Iris pigment epithelial cell (primary cell): ENCODE results near the gene SRBD1.

ENCODE experiments used
- DNase-seq: peaks from one replicate; pipeline ENCODE4 v3.0.0-alpha.2; 2011; ENCODE audit warnings: low read depth

SRBD1 gene

DNA sequence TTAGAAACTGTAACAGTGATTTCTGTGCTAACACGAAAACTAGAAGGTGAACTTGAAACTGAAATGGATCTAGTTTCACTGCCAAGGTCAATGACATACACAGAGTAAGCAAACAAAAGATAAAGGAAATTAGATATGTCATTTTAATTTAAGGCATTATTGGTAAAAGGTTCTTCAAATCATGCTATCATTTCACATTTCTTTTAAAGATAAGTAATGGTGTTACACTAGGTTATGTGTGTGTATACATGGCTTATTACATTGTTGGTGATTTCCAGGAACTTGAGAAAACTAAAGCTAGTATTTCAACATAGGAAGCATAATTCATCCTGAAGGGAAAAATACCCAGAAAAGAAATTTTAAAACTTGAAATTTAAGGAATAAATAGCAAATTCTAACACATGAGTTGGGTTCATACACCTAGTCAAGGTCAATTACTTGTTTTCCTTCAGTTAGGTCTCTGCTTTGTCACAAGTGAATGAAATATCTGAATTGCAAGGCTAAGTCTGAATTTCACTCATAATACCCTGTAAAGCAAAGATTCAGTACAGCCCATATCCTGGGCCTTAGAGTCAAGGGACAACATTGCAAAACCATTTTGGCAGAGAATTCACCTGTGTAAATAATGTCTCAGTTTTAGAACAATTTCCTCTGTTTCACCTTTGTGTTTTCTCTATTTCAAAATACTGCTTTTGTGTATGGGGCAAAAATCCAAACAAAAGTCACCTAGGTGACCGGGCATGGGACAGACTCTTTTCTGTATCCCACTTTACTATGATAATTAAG is 141.6 kb downstream of the SRBD1 start:
- peak; percentile 31 for DNase-seq

DNA sequence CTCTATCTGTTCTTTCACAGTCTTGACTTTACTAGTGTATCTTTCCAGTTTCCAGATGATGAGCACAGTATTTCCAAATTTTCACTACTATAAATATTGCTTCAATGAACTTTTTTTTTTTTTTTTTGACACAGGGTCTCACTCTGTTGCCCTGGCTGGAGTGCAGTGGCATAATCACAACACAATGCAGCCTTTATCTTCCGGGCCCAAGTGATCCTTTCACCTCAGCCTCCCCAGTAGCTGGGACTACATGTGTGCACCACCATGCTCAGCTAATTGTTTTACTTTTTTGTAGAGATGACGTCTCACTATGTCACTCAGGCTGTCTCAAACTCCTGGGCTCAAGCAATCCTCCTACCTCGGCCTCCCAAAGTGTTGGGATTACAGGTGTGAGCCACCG is 142.8 kb downstream of the SRBD1 start:
- DNase-seq, result no peak

DNA sequence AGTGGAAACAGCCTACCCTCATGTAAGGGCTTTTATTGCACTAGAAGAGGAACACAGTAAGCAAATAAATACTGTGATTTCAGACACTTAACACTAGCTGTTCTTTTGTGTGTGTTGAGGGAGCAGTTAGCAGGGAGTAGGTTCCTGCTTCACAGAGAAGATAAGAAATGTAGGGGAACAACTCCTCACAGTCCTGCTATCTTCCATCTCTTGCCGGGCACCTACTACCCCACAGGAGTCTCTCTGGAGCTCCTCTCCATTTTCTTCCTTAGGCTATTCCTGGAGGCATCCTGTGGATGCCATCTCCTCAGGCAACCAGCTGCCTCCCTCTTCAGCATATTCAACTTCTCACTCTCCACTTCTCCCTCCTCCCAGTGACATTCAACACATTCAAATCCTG is 145.0 kb downstream of the SRBD1 start:
- no peak for DNase-seq

DNA sequence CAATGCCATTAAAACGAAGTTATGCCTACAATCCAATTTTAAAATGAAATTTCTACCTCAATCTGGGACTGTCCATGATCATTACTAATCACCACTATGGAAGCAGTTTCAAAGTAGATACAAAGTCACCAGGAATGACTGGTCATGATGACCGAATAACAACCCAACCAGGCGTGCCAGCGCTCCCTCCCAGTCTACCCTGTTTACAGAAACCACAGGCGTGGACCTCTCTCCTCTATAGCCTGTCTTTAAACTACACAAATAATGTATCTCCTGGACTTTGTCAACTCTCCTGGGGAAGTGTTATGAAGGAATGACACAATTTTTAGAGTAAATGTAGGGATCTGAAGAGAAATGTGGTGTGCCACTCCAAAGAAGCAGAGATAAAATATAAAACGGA is 150.2 kb downstream of the SRBD1 start:
- no peak for DNase-seq

DNA sequence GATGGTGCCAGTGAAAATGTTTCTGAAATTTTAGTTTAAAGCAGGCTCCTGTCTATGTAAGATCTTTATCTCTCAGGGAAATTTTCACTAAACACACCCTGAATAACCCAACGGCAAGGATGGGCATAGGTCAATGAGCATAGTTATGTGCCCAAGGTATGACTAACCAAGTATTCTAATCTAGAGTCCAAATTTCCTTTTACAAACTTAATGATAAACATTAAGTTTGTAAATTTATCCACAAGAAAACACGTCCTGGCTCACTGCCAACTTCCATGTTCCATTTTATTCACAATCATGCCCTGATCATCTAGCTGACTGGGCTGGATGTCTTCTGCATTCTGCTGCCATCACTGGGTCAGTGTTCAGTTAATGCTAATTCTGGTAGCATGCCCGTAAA is 151.2 kb downstream of the SRBD1 start:
- no peak for DNase-seq

DNA sequence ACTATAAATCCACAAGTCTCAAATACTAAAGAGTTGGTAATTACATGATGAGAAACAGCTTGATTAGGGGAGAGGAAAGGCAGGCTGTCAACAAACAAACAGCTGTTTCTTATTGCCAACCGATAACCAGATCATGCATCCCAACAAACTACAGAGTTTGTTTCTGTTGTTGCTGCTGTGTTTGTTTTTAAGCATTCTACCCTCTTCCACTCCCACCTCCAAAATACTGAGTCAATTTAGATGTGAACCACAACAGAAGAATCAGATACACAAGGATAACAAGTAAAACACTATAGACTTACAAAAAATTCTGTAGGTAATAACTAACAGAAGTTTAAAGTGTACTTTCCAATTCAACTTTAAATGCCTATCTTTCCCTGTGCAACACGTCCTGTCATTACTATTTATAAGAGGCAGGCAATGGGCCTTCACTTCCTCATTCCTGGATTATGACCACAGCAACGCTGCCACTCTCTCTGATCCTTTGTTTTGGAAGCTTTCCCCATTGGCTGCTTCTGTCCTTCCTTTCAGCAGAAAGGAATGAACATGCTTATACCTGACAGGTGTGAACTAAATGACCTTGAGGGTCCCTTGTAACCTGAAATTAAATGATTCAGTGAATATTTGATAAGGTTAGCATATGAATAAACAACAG is 152.0 kb downstream of the SRBD1 start:
- peak; percentile 73 for DNase-seq

DNA sequence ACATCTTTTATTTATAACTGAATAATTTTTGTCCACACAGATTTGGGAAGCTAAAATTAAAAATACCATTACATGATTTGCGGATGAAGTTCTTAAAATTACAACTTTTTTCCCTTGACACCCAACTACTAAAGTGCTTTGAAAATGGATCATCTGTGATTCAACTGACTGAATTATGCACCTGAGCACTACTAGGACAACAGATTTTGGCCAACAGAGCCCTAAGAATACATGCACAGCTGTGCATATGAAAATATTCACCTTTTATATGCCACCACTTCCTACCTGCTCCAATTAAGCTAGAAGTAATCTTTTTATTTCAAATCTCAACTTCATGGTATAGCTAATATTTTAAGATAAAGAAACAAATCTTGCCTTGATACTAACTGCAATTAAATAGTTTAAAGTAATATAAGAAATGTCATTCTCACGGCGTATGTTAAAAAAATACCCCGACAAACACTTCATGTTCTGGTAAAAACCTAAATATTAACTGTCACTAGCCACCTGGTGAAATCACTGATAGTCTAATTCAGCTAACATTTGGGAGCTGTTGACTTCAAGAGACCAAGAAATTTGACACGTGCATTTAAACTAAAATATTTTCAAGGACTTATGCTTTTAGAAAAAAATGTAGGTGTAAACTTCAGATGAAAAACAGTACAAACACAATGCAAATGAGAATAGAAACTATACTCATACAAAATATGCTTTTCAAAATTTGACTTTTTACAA is 153.7 kb downstream of the SRBD1 start:
- DNase-seq, result no peak

DNA sequence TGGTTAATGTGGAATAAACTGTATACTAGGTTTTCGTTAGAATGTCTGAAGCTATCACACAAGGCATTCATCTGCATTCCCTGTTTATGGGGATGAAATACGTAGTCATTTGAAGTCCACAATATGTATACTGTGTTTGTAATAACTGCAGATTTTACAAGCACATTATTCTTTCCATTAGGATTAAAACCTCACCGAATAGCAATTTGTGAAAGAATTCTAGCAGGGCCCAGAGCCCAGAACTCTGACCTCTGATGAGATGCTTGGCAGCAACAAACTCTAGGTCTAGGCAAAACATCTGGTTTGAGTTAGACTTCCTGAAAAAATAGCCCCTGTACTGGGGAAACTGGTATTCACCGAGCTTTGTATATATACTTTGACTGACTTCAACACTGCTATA is 158.2 kb downstream of the SRBD1 start:
- peak; percentile 95 for DNase-seq

DNA sequence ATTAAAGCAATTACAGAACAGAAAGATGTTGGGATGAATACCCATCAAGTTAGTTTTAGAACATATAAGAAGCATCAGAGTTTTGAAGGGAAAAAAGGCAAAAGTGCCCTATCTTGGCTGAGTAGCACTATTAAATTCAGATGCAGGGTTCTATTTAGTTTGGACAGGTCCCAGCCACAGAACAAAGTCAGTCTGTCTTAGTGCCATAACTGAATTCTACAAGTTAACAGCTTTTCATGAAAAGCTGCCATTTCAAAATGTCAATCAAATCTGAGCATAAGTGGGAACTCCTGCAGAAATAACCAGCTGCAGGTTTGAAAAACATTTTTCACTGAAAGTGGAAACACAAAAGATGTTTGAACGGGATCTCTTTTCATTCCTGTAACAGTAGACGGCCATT is 160.4 kb downstream of the SRBD1 start:
- no peak for DNase-seq

DNA sequence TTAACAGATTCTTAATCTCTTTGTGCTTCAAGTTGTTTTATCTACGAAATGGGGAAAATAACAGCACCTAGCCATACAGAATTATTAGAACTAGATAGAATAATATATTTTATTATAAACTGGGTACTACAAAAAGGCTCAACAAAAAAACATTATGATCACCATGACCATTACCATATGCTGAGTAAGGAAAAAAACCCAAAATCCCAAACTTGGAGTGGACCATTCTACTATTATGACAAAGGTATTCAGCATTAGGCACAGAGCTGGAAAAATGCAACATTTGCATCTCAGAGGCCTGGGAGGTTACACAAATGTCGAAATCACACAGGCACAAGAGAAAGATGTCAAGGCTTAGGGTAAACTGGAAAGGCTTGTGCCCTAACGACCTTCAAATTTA is 162.8 kb downstream of the SRBD1 start:
- no peak for DNase-seq

DNA sequence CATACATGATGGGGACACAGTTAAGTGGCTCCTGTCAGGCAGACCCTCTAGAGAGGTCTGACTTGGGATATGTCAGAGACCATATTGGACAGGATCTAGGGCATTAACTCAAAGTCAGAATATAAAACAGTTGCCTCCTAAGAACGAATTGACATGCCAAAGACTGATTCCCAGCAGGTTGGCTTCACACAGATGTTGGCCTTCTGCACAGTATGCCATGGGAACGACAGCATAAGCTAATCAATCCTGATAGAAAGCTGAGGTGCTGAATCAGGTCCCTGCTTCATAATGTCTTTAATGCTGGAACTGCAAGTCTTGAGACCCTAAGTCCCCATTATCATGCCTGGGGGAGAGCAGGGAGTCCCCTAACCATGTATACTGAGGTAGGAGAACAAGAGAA is 165.1 kb downstream of the SRBD1 start:
- DNase-seq, result no peak

DNA sequence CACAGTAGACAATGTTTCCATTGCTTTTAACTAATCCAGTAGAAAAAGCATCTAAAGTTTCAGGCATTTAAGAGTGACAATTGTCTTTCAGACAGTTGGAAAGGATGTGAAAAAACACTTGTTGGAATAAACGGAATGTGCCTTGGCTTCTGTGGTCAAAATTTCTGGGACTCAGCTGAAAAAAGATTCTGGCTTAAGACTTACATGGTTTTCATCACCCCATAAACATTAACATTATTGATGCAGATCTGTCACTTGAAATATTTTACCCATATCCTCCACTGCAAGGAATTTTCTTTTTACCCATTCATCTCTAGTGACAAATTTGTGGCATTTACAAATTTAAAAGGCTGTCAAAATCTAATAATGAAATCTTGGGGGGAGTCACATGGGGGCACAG is 166.0 kb downstream of the SRBD1 start:
- no peak for DNase-seq

DNA sequence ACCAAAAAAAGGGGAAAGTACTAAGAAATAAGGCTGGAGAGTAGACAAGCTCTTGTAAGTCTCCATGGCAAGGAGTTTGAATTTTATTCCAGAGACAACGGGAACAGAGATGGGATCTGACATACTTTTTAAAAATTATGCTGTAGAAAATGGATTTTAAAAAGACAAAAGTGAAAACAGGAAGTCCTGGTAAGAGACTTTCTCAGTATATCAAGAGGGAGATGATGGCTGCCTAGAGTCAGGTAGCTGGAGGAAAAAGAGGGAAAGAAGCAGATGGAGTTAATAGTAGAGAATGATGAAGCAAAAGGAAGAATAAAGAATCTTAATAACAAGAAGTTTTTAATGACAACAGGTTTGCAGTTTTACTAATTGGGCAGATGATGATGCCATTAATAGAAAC is 168.1 kb downstream of the SRBD1 start:
- DNase-seq, result no peak

DNA sequence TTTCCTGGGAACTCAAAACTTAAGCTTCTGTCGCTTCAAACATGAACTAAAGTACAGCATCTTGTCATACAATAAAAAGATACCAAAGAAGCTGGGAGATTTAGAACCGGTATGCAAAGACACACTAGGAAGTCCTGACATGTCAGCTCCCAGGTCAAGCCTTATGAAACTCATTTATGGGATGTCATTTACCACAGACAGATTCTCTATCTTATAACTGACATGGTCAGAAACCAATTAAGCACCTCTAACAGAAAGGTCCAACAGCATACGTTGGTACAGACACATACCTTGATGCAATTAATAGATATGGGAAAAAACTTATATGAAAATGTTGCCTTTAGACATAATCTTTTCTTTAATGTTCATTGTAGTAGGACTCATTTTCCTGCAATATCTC is 169.0 kb downstream of the SRBD1 start:
- no peak for DNase-seq

DNA sequence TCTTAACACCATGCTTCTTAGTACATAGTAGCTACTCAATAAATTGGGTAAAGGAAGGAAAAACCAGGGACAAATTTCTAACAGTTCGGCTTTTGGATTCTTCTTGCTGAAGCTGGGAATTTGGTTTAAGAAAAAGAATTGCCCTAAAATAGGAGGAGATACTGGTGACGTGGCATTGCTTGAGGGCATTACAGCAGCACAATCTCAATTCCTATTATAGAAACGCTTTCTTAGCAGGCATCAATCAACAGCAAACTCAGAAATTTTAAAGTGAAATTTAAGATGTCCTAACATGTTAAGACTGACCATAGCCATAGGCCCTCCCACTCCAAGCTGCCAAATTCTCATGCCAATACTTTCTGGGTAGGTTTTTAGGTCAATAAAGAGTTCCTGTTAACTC is 169.5 kb downstream of the SRBD1 start:
- DNase-seq, result no peak

DNA sequence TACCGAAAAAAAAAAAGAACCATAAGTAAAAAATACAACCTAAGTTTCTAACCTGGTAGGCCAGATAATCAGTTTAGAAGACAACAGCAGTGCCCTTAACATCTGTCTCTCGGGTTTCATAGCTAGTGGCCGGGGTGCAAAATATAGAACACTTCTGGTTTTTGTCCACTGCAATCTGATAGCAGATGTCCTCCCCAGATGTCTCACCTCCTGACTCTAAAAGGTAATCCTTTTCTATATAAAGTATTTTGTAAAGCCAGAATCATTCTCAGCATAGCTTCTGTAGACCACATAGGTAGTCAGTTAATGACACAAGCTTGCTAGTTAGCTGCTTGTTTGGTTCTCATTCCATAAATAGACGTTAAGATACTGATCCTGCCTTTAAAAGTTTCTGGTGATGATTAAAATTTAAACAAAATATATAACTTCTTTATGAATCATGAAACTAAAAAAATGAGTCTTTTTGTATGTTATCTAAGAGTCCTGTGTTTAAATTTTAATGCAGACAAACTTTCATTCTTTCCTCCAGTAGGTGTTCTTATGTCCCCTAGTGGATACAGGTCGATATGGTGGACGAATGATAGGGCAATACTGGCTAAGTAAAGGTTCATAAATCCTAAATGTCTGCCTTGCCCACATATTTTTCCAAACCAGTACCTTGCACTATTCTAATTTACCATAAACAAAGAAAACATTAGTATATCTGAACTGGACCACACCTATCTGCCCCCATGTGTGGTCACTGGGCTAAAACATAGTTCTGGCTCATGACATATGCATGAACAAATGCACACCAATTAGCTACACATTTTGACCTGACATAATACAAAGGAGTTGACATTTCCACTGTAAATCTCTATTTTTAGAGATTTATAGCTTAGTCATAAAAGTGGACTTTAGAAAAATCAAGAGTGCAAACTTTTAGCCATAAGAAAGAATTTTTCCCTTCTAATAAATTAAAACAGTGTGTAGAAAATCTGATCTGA is 171.0 kb downstream of the SRBD1 start:
- peak; percentile 21 for DNase-seq

DNA sequence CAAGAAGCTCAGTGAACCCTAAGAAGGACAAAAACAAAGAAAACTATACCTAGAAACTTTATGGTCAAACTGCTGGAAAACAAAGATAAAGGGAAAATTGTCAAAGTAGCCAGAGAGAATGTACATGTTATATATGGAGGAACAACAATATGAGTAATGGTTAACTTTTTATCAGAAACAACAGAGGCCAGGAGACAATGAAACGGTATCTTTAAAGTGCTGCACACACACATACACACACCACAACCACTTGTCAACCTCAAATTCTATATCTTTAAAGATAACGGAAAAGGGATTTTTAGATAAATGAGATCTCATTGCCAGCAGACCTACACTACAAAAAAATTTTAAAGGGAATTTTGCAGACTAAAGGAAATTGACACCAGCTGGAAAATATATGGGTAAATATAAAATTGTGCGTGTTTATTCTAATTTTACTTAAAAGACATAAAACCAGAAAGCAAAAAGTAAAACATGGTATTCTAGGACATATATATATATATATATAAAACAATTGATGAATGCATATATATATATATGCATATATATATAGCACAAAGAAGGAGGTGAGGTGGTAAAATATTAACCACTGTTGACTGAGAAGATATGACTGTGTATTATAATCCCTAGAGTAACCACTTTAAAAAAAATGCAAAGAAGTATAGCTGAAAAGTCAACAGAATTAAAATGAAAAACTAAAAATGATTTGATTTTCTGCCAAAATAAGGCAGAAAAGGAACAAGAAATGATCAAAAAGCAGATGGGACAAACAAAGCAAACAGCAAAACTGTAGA is 172.0 kb downstream of the SRBD1 start:
- no peak for DNase-seq

DNA sequence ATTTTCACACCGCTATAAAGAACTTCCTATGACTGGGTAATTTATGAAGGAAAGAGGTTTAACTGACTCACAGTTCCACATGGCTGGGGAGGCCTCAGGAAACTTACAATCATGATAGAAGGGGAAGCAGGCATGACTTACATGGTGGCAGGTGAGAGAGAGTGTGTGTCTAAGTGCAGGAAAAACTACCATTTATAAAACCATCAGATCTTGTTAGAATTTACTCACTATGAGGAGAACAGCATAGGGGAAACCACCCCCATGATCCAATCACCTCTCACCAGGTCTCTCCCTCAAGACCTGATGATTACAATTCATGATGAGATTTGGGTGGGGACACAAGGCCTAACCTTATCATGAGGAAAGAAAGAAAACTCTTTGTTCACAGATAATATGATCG is 174.6 kb downstream of the SRBD1 start:
- DNase-seq, result no peak

DNA sequence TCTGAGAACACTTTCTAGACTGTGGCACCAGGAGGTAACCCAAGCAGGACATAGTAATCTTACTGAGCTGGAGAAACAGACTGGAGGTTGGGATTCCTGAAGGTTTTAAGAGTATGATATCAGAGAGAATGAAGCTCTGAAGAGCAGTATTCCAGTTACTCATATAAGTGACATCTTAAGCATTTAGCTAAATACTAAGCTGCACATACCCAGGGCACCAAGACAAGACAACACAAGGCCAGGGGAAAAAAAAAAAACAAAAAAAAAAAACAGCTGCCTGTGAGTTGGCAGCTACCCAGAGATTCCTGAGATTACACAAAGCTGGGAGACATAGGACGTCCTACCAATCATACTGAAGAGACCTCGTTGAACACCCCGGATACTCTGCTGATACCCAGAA is 175.8 kb downstream of the SRBD1 start:
- DNase-seq, result peak; percentile 94

DNA sequence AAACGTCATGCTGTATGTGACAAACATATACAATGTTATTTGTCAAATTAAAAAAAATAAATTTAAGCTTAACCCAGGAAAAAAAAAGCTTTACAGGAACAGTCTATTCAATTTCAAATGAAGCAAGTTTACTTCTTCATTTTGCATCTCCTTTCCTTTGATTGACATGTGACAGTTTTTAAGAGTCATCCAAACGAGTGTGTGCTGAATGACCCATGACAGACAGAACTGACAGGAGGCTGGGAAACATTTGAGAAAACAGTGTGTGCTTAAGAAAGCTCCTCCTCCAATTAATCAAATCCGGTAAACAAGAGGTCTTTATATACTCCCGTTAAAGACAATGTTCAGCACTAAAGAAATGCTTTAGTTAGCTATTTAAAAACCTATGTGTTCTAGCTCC is 177.7 kb downstream of the SRBD1 start:
- DNase-seq, result peak; percentile 18

DNA sequence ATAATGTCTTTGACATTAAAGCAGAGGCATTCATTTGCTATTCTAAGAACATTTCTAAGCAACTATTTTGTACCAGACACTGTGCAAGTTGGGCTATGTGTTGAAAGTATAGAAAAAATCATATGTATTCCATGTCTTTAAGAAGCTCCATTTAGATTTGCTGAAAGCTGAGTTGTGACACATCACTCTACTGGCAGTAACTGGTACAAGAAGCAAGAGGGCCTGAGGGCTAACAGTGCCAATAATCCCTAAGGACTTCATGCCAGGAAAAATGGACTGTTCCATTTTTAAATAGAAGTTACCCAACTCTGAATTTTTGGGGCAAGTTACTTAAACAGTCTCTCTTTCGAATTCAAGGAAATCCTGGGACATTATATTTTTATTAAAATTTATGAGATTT is 178.7 kb downstream of the SRBD1 start:
- peak; percentile 39 for DNase-seq
